B cell (primary cell): ENCODE data around the gene SLC35A3. TPM values are rescaled to one million over a fixed set of nuclear protein-coding genes. Genes with fewer than 3 reads are reported as not detected.

ENCODE experiments used
- ATAC-seq: fragments of 200-7000 bp; cut with Tn5 transposase; one replicate; pipeline ENCODE4 v1.10.0; 2021; ENCODE audit warnings: low read depth, mild to moderate bottlenecking, moderate number of reproducible peaks, moderate library complexity
- CTCF ChIA-PET: fragments of 350-600 bp; sonication (Branson Sonifier 250); formaldehyde crosslinking; loops from one replicate; lab custom pipeline; 2021; ENCODE audit warnings: antibody characterized with exemption, inconsistent platforms; lab: Charles Lee
- POLR2A ChIA-PET: fragments of 350-600 bp; sonication (Branson Sonifier 250); formaldehyde crosslinking; loops from one replicate; lab custom pipeline; 2021; ENCODE audit warnings: antibody characterized with exemption; lab: Charles Lee
- DNase-seq: peaks from one replicate; pipeline ENCODE4 v3.0.0; 2013
- H2AFZ ChIP-seq: 2 replicates; pipeline ENCODE4 v1.6.1; 2012; ENCODE audit warnings: mild to moderate bottlenecking, low read depth, low read length; ENCODE audit not compliant: insufficient read depth, poor library complexity, severe bottlenecking
- H3K27ac ChIP-seq, 2 donors: 1 replicate in 1 of 2; 2 replicates in 1 of 2; pipeline ENCODE4 v1.5.1; 2012 to 2013; ENCODE audit warnings: low read length in 2 of 2, mild to moderate bottlenecking in 2 of 2, moderate library complexity in 1 of 2
- H3K27me3 ChIP-seq, 4 experiments: fragments of 200-600 bp in 1 of 4; sonication (generic) in 1 of 4; replicated peaks in 1 of 4; 1 replicate in 2 of 4; 2 replicates in 2 of 4; pipeline versions ENCODE4 v1.6.1 to v1.7.0; 2013 to 2016; ENCODE audit warnings: low read length in 3 of 4, mild to moderate bottlenecking in 2 of 4, mixed read lengths in 1 of 4, moderate library complexity in 1 of 4; ENCODE audit not compliant: insufficient read depth in 4 of 4, control insufficient read depth in 3 of 4; ENCODE audit errors: control extremely low read depth in 1 of 4
- H3K36me3 ChIP-seq, 2 experiments: replicated peaks in 1 of 2; 1 replicate in 1 of 2; 2 replicates in 1 of 2; pipeline versions ENCODE4 v1.6.1 to v1.7.1; 2013; ENCODE audit warnings: low read length in 1 of 2; ENCODE audit not compliant: insufficient read depth in 2 of 2, control insufficient read depth in 1 of 2; ENCODE audit errors: control extremely low read depth in 1 of 2, extremely low read depth in 1 of 2
- H3K4me1 ChIP-seq, 2 donors: fragments of 200-600 bp in 1 of 2; sonication (generic) in 1 of 2; 1 replicate in 1 of 2; 2 replicates in 1 of 2; pipeline versions ENCODE4 v1.5.1 to v1.6.1; 2013 to 2017; ENCODE audit warnings: low read length in 2 of 2; ENCODE audit not compliant: control insufficient read depth in 2 of 2, insufficient read depth in 2 of 2
- H3K4me2 ChIP-seq: replicated peaks from 2 replicates; pipeline ENCODE3; 2012; ENCODE audit warnings: mild to moderate bottlenecking, low read depth, low read length; ENCODE audit not compliant: poor library complexity, severe bottlenecking
- H3K4me3 ChIP-seq, 5 experiments: fragments of 200-600 bp in 1 of 5; sonication (generic) in 1 of 5; 1 replicate in 3 of 5; 2 replicates in 2 of 5; pipeline versions ENCODE4 v1.5.1 to v1.7.0; 2011 to 2016; ENCODE audit warnings: low read length in 4 of 5, mild to moderate bottlenecking in 4 of 5, low read depth in 2 of 5, control low read depth in 1 of 5, moderate library complexity in 1 of 5; ENCODE audit not compliant: insufficient read depth in 1 of 5; ENCODE audit errors: control extremely low read depth in 1 of 5, extremely low read depth in 1 of 5
- H3K79me2 ChIP-seq: fragments of 200-600 bp; sonication (generic); one replicate; pipeline ENCODE4 v1.6.0; 2016; ENCODE audit warnings: low read length; ENCODE audit not compliant: control insufficient read depth, insufficient read depth
- H3K9ac ChIP-seq: fragments of 200-600 bp; sonication (generic); 2 replicates; pipeline ENCODE4 v1.6.1; 2017; ENCODE audit warnings: mild to moderate bottlenecking, low read length, moderate library complexity
- H3K9me3 ChIP-seq, 3 donors: one replicate each; pipeline versions ENCODE4 v1.6.1 to v1.7.1; 2013; ENCODE audit warnings: low read length in 2 of 3; ENCODE audit not compliant: control insufficient read depth in 2 of 3, insufficient read depth in 1 of 3; ENCODE audit errors: control extremely low read depth in 1 of 3
- H4K20me1 ChIP-seq: 2 replicates; pipeline ENCODE4 v1.6.0; 2012; ENCODE audit warnings: mild to moderate bottlenecking, low read length; ENCODE audit not compliant: insufficient read depth, control insufficient read depth, poor library complexity, severe bottlenecking
- H3K27ac Mint-ChIP-seq: one replicate; pipeline ENCODE4 v1.8.0; 2021; ENCODE audit warnings: mixed read lengths
- H3K27me3 Mint-ChIP-seq: one replicate; pipeline ENCODE4 v1.8.0; 2021; ENCODE audit warnings: mixed read lengths
- H3K4me1 Mint-ChIP-seq: one replicate; pipeline ENCODE4 v1.8.0; 2021; ENCODE audit warnings: mixed read lengths
- H3K4me3 Mint-ChIP-seq: one replicate; pipeline ENCODE4 v1.8.0; 2021; ENCODE audit warnings: mixed read lengths
- H3K9me3 Mint-ChIP-seq: one replicate; pipeline ENCODE4 v1.8.0; 2022; ENCODE audit warnings: mixed read lengths; ENCODE audit not compliant: insufficient read depth
- EZH2 ChIP-seq: IDR thresholded peaks from 2 replicates; pipeline ENCODE4 v1.6.1; 2012; ENCODE audit warnings: borderline replicate concordance, low read depth, mild to moderate bottlenecking, moderate library complexity, low read length; ENCODE audit not compliant: insufficient read depth, poor library complexity, severe bottlenecking
- WGBS: methylation state at CpG from one replicate; pipeline ENCODE4 v1.1.5; 2013; ENCODE audit warnings: missing lambda C conversion rate; ENCODE audit not compliant: insufficient coverage; 5-methylcytosine and 5-hydroxymethylcytosine counted together
- intact Hi-C: fragments of 100-400 bp; cut with micrococcal nuclease; formaldehyde crosslinking; loops from one replicate; pipeline ENCODE4 v1.10.0; 2022
- polyA plus RNA-seq: library from polyadenylated mRNA; depleted of rRNA; stranded (reverse); fragments of >200 nt; gene quantifications from 2 replicates; pipeline ENCODE4 v1.2.3, GENCODE V29; 2012
- total RNA-seq, 2 donors: library from RNA; stranded (reverse); fragments of 120-200 nt in 1 of 2; gene quantifications; 1 replicate in 1 of 2; 2 replicates in 1 of 2; pipeline versions ENCODE4 v1.2.3 to v1.2.4, GENCODE V29; 2013 to 2022
- TF ChIP-seq, protein P1 (sequence below): fragments of 200-600 bp; IDR thresholded peaks from one replicate; pipeline ENCODE4 v1.8.0; 2022; ENCODE audit warnings: antibody characterized with exemption, mild to moderate bottlenecking

Gene SLC35A3
- total and polyA plus RNA-seq, 2 donors (not counting 1 experiment from before 2014, with no cell fraction given), result 10.7 to 30.2 TPM

DNA sequence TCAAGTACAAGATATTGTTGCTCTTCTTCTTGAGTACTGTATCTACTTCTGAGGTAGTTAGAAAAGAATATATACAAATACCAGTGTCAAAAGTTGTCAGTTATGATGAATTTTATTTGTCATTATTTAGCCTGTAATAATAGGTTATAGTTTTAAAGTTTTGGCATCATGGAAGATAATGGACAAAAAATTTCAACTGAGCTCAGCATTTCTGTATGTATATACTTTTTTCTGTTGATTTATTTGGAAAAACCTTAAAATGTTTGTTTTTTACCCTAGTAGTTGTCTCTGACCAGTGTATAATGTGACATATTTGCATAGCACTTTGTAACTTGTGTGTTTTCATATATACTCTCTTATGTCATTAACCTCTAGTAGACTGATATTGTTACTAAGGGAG lies 11.1 kb downstream of the SLC35A3 start:
- Mint-ChIP-seq H3K27ac (no peak overlapping the region), H3K4me3 (no peak overlapping the region), H3K9me3 (peaks cover 5% of the 10 kb centered on the region), H3K4me1 (peaks cover 3% of the 10 kb centered on the region), H3K27me3 (no peaks in the 10 kb centered on the region)
- peaks cover 3 to 9% of the 10 kb centered on the region in 2 experiments for H3K36me3 ChIP-seq
- ATAC-seq, result no peak
- ChIA-PET CTCF (no interaction called here), POLR2A (no interaction called here)
- no peaks in the 10 kb centered on the region for H3K4me1 ChIP-seq
- no peak overlapping the region for H3K4me2 ChIP-seq
- no peak for DNase-seq
- intact Hi-C loops, result no loop called here
- no peak overlapping the region for H3K9ac ChIP-seq
- H4K20me1 ChIP-seq, result no peaks in the 10 kb centered on the region
- no peak overlapping the region for H3K4me3 ChIP-seq
- H3K9me3 ChIP-seq, result peaks cover 0 to 2% (median 2%) of the 10 kb centered on the region in 3 donors
- H2AFZ ChIP-seq, result no peak overlapping the region
- H3K27me3 ChIP-seq, result no peaks in the 10 kb centered on the region
- peaks cover 44% of the 10 kb centered on the region for H3K79me2 ChIP-seq
- H3K27ac ChIP-seq, result no peak overlapping the region
- TF ChIP-seq, protein P1, sequence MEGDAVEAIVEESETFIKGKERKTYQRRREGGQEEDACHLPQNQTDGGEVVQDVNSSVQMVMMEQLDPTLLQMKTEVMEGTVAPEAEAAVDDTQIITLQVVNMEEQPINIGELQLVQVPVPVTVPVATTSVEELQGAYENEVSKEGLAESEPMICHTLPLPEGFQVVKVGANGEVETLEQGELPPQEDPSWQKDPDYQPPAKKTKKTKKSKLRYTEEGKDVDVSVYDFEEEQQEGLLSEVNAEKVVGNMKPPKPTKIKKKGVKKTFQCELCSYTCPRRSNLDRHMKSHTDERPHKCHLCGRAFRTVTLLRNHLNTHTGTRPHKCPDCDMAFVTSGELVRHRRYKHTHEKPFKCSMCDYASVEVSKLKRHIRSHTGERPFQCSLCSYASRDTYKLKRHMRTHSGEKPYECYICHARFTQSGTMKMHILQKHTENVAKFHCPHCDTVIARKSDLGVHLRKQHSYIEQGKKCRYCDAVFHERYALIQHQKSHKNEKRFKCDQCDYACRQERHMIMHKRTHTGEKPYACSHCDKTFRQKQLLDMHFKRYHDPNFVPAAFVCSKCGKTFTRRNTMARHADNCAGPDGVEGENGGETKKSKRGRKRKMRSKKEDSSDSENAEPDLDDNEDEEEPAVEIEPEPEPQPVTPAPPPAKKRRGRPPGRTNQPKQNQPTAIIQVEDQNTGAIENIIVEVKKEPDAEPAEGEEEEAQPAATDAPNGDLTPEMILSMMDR, result no peak
- TF ChIP-seq EZH2, result no peak

DNA sequence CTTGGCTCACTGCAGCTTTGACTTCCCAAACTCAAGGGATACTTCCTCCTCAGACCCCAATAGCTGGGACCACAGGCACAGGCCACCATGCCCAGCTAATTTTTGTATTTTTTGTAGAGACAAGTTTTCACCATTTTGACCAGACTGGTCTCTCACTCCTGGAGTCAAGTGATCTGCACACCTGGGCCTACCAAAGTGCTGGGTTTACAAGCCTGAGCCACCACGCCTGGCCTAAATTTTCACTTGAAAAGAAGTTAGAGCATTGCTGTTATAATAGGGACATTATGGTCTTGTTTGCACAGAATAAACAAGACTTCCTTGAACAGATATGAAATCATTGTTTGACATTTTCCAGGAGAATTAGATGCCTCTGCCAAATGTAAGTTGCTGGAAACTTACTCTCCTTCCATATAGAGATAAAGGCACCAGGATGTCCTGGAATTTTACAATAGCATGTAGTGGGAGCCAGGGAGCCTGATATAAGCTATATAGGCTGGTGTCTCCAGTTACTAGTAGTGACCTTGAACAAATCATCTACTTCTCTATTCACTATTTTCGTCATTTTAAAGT lies 16.9 kb downstream of the SLC35A3 start:
- H3K4me2 ChIP-seq, result no peak overlapping the region
- DNase-seq (no peak), ATAC-seq (no peak)
- Mint-ChIP-seq H3K4me1 (peaks cover 3% of the 10 kb centered on the region), H3K9me3 (peaks cover 5% of the 10 kb centered on the region), H3K27me3 (no peaks in the 10 kb centered on the region), H3K27ac (no peak overlapping the region), H3K4me3 (no peak overlapping the region)
- H3K4me3 ChIP-seq, result no peak overlapping the region
- WGBS, result no CpG with 5 or more reads among the region's 2 CpGs
- no peak overlapping the region for H3K9ac ChIP-seq
- TF ChIP-seq, protein P1, result no peak
- TF ChIP-seq EZH2, result no peak
- peaks cover 14% of the 10 kb centered on the region for H4K20me1 ChIP-seq
- peaks cover 4 to 13% (median 5%) of the 10 kb centered on the region in 3 donors for H3K9me3 ChIP-seq
- POLR2A ChIA-PET, result no interaction called here
- no peak overlapping the region for H3K27ac ChIP-seq
- H3K27me3 ChIP-seq, result no peaks in the 10 kb centered on the region
- peaks cover 0 to 3% of the 10 kb centered on the region in 2 experiments for H3K36me3 ChIP-seq
- CTCF ChIA-PET, result interaction anchor here (0.7 kb wide), 1 partner anchor 35 kb away, joined by 3 read pairs; no protein-coding TSS in a partner anchor
- H2AFZ ChIP-seq, result no peak overlapping the region
- no peaks in the 10 kb centered on the region for H3K4me1 ChIP-seq
- intact Hi-C loops, result no loop called here
- H3K79me2 ChIP-seq, result peaks cover 48% of the 10 kb centered on the region
